ENCODE results near the gene C11orf68. TPM values are rescaled to one million over a fixed set of nuclear protein-coding genes. Genes with fewer than 3 reads are reported as not detected.

The C11orf68 gene
- total RNA-seq, 1 experiment from 2014 or later = 48.0 TPM

- H3K27me3 Mint-ChIP-seq (ENCODE audit: insufficient read depth, unreplicated experiment) = no peaks in the 10 kb centered on the region
- no peak for TF ChIP-seq CTCF (IDR thresholded peaks at IDR 0.05; ENCODE audit: unreplicated experiment)
- no peaks in the 10 kb centered on the region for H3K36me3 Mint-ChIP-seq (ENCODE audit: insufficient read depth, unreplicated experiment)
- H3K9me3 Mint-ChIP-seq (ENCODE audit: unreplicated experiment) = no peaks in the 10 kb centered on the region
- peak overlapping the region; percentile 78 for H3K4me3 Mint-ChIP-seq (ENCODE audit: unreplicated experiment)
- POLR2A ChIA-PET = interaction anchor here (0.6 to 2.2 kb wide), 10 partner anchors 11 to 487 kb away, joined by 3 to 18 read pairs (median 4); partner anchors contain the start of genes C11orf68, CCDC85B, CFL1 and FIBP
- H3K4me1 Mint-ChIP-seq (ENCODE audit: insufficient read depth, unreplicated experiment) = peaks cover 7% of the 10 kb centered on the region
- DNase-seq (ENCODE audit: unreplicated experiment) = peak; percentile 92
- no TSS peak for BruUV-seq (replicated peaks)
- peak overlapping the region; percentile 87 for H3K27ac Mint-ChIP-seq (ENCODE audit: low read depth, unreplicated experiment)
- intact Hi-C loops (cut with micrococcal nuclease) = no loop called here
- CTCF ChIA-PET = interaction anchor here (0.6 to 2.1 kb wide), 7 partner anchors 11 to 162 kb away, joined by 3 to 20 read pairs (median 4); partner anchors contain the start of genes CCDC85B, FIBP, KAT5 and MUS81
Measured at GRCh38 chr11:65873318-65874156, 45.3 kb downstream of the C11orf68 start.

- no peaks in the 10 kb centered on the region for H3K9me3 Mint-ChIP-seq (ENCODE audit: unreplicated experiment)
- no TSS peak for BruUV-seq (replicated peaks)
- intact Hi-C loops (cut with micrococcal nuclease) = no loop called here
- no peak for TF ChIP-seq CTCF (IDR thresholded peaks at IDR 0.05; ENCODE audit: unreplicated experiment)
- no peak for DNase-seq (ENCODE audit: unreplicated experiment)
- peaks cover 7% of the 10 kb centered on the region for H3K4me1 Mint-ChIP-seq (ENCODE audit: insufficient read depth, unreplicated experiment)
- ChIA-PET POLR2A (interaction anchor here (0.7 to 4.6 kb wide), 7 partner anchors 13 to 258 kb away, joined by 3 to 57 read pairs (median 4); partner anchors contain the start of genes CATSPER1, CCDC85B, CFL1 and FIBP), CTCF (interaction anchor here (1.8 to 4.5 kb wide), 3 partner anchors 12 to 13 kb away, joined by 15 to 41 read pairs (median 20); partner anchors contain the start of gene MUS81)
- no peaks in the 10 kb centered on the region for H3K36me3 Mint-ChIP-seq (ENCODE audit: insufficient read depth, unreplicated experiment)
- H3K27me3 Mint-ChIP-seq (ENCODE audit: insufficient read depth, unreplicated experiment) = no peaks in the 10 kb centered on the region
- H3K27ac Mint-ChIP-seq (ENCODE audit: low read depth, unreplicated experiment) = peak within 1 kb of the TSS; percentile 87
- H3K4me3 Mint-ChIP-seq (ENCODE audit: unreplicated experiment) = peak within 1 kb of the TSS; percentile 78
Measured at GRCh38 chr11:65872586-65873317, 46.1 kb downstream of the C11orf68 start, which contains the start of gene EFEMP2. EFEMP2 (minus strand) TSS chr11:65872800; CDS start chr11:65872354, 446 bp downstream.

- H3K27ac Mint-ChIP-seq (ENCODE audit: low read depth, unreplicated experiment) = no peak overlapping the region
- H3K27me3 Mint-ChIP-seq (ENCODE audit: insufficient read depth, unreplicated experiment) = no peaks in the 10 kb centered on the region
Measured at GRCh38 chr11:65871811-65872548, 46.9 kb downstream of the C11orf68 start.

More at GRCh38 chr11:65871811-65872548, 46.9 kb downstream of the C11orf68 start:
- Mint-ChIP-seq H3K36me3 (ENCODE audit: insufficient read depth, unreplicated experiment) (peaks cover 5% of the 10 kb centered on the region), H3K9me3 (ENCODE audit: unreplicated experiment) (no peaks in the 10 kb centered on the region), H3K4me1 (ENCODE audit: insufficient read depth, unreplicated experiment) (peaks cover 7% of the 10 kb centered on the region), H3K4me3 (ENCODE audit: unreplicated experiment) (peak overlapping the region; percentile 14)
- POLR2A ChIA-PET = interaction anchor here (0.6 to 4.6 kb wide), 9 partner anchors 12 to 269 kb away, joined by 3 to 57 read pairs (median 3); partner anchors contain the start of genes CATSPER1, CCDC85B, CFL1 and FIBP
- TF ChIP-seq CTCF (IDR thresholded peaks at IDR 0.05; ENCODE audit: unreplicated experiment) = no peak
- intact Hi-C loops (cut with micrococcal nuclease) = no loop called here
- BruUV-seq (replicated peaks) = no TSS peak
- DNase-seq (ENCODE audit: unreplicated experiment) = no peak
- CTCF ChIA-PET = interaction anchor here (1.3 to 4.5 kb wide), 4 partner anchors 12 to 173 kb away, joined by 4 to 41 read pairs (median 11); partner anchors contain the start of gene MUS81
